ENCODE results near the gene MYH9.

- TF ChIP-seq EZH2phosphoT487 (IDR thresholded peaks at IDR 0.05; ENCODE audit: low read length) (no peak), CTCF (IDR thresholded peaks at IDR 0.05; ENCODE audit: low read length) (no peak), EZH2 (optimal IDR thresholded peaks at IDR 0.05; ENCODE audit: low read depth, low read length) (no peak)
Measured at GRCh38 chr22:36330127-36330526, 57.6 kb downstream of the MYH9 start.
